ENCODE results near the gene RNF4. TPM values are rescaled to one million over a fixed set of nuclear protein-coding genes. Genes with fewer than 3 reads are reported as not detected.

RNF4 gene
- total and polyA plus RNA-seq, 9 donors, result 27.0 to 72.1 (median 47.1) TPM

GRCh38 chr4:2448589-2448988, 20.3 kb upstream of the RNF4 start:
- H3K36me3 ChIP-seq, result no peaks in the 10 kb centered on the region
- intact Hi-C loops (cut with DNase I), result loop anchor here in 1 of 4 donors (10.0 kb wide), 1 partner anchor 234 kb away; no protein-coding TSS in a partner anchor
- no peak for DNase-seq
- 84 to 89% (median 87%) methylated on average over 7 of the region's 7 CpGs for WGBS, 3 donors
- H3K4me1 ChIP-seq (ENCODE audit: insufficient read depth), result no peaks in the 10 kb centered on the region
- TF ChIP-seq EP300 (IDR thresholded peaks at IDR 0.05) (no peak), POLR2A (IDR thresholded peaks at IDR 0.05) (no peak), CTCF (IDR thresholded peaks at IDR 0.05) (no peak)
- H3K4me3 ChIP-seq, result no peak overlapping the region
- H3K9me3 ChIP-seq, result no peaks in the 10 kb centered on the region
- no peak overlapping the region for H3K27ac ChIP-seq
- no peaks in the 10 kb centered on the region for H3K27me3 ChIP-seq

- Histone ChIP-seq H3K9me3 (no peaks in the 10 kb centered on the region), H3K4me3 (no peak overlapping the region), H3K4me1 (ENCODE audit: insufficient read depth) (no peaks in the 10 kb centered on the region), H3K36me3 (no peaks in the 10 kb centered on the region), H3K27ac (no peak overlapping the region), H3K27me3 (no peaks in the 10 kb centered on the region)
- TF ChIP-seq CTCF (IDR thresholded peaks at IDR 0.05) (no peak), EP300 (IDR thresholded peaks at IDR 0.05) (no peak), POLR2A (IDR thresholded peaks at IDR 0.05) (no peak)
- 87 to 91% (median 90%) methylated on average over 11 of the region's 11 CpGs for WGBS, 3 donors
- intact Hi-C loops (cut with DNase I), result loop anchor here in 1 of 4 donors (10.0 kb wide), 1 partner anchor 234 kb away; no protein-coding TSS in a partner anchor
- DNase-seq, result no peak
Measured at GRCh38 chr4:2449051-2449450, 19.9 kb upstream of the RNF4 start.

- intact Hi-C loops (cut with DNase I), result loop anchor here in 1 of 4 donors (10.0 kb wide), 1 partner anchor 235 kb away; no protein-coding TSS in a partner anchor
- no peaks in the 10 kb centered on the region for H3K27me3 ChIP-seq
- H3K9me3 ChIP-seq, result no peaks in the 10 kb centered on the region
- H3K27ac ChIP-seq, result no peak overlapping the region
- WGBS, 3 donors, result 84 to 87% (median 87%) methylated on average over 27 of the region's 27 CpGs
- H3K4me1 ChIP-seq (ENCODE audit: insufficient read depth), result no peaks in the 10 kb centered on the region
- DNase-seq, result no peak
- H3K36me3 ChIP-seq, result no peaks in the 10 kb centered on the region
- H3K4me3 ChIP-seq, result no peak overlapping the region
- no peak for TF ChIP-seq EP300 (IDR thresholded peaks at IDR 0.05)
- no peak for TF ChIP-seq CTCF (IDR thresholded peaks at IDR 0.05)
- no peak for TF ChIP-seq POLR2A (IDR thresholded peaks at IDR 0.05)
Measured at GRCh38 chr4:2449511-2450392, 19.2 kb upstream of the RNF4 start.

- TF ChIP-seq EP300 (IDR thresholded peaks at IDR 0.05), result no peak
- TF ChIP-seq POLR2A (IDR thresholded peaks at IDR 0.05), result no peak
- TF ChIP-seq CTCF (IDR thresholded peaks at IDR 0.05), result no peak
- no peak overlapping the region for H3K27ac ChIP-seq
- no peaks in the 10 kb centered on the region for H3K4me1 ChIP-seq (ENCODE audit: insufficient read depth)
- no peak for DNase-seq
- no peaks in the 10 kb centered on the region for H3K9me3 ChIP-seq
- no peak overlapping the region for H3K4me3 ChIP-seq
- H3K27me3 ChIP-seq, result no peaks in the 10 kb centered on the region
- H3K36me3 ChIP-seq, result no peaks in the 10 kb centered on the region
- WGBS, 3 donors, result 80 to 85% (median 81%) methylated on average over 16 of the region's 16 CpGs
- intact Hi-C loops (cut with DNase I), result no loop called here
Measured at GRCh38 chr4:2450394-2451035, 18.4 kb upstream of the RNF4 start.
